B cell (primary cell): ENCODE results near the gene HPDL. TPM values are rescaled to one million over a fixed set of nuclear protein-coding genes. Genes with fewer than 3 reads are reported as not detected.

Experiments
- ATAC-seq: fragments of 200-7000 bp; cut with Tn5 transposase; one replicate; pipeline ENCODE4 v1.10.0; 2021; ENCODE audit warnings: low read depth, mild to moderate bottlenecking, moderate number of reproducible peaks, moderate library complexity
- CTCF ChIA-PET: fragments of 350-600 bp; sonication (Branson Sonifier 250); formaldehyde crosslinking; loops from one replicate; lab custom pipeline; 2021; ENCODE audit warnings: antibody characterized with exemption, inconsistent platforms; lab: Charles Lee
- POLR2A ChIA-PET: fragments of 350-600 bp; sonication (Branson Sonifier 250); formaldehyde crosslinking; loops from one replicate; lab custom pipeline; 2021; ENCODE audit warnings: antibody characterized with exemption; lab: Charles Lee
- DNase-seq: peaks from one replicate; pipeline ENCODE4 v3.0.0; 2013
- H2AFZ ChIP-seq: 2 replicates; pipeline ENCODE4 v1.6.1; 2012; ENCODE audit warnings: mild to moderate bottlenecking, low read depth, low read length; ENCODE audit not compliant: insufficient read depth, poor library complexity, severe bottlenecking
- H3K27ac ChIP-seq, 2 donors: 1 replicate in 1 of 2; 2 replicates in 1 of 2; pipeline ENCODE4 v1.5.1; 2012 to 2013; ENCODE audit warnings: low read length in 2 of 2, mild to moderate bottlenecking in 2 of 2, moderate library complexity in 1 of 2
- H3K27me3 ChIP-seq, 4 experiments: fragments of 200-600 bp in 1 of 4; sonication (generic) in 1 of 4; replicated peaks in 1 of 4; 1 replicate in 2 of 4; 2 replicates in 2 of 4; pipeline versions ENCODE4 v1.6.1 to v1.7.0; 2013 to 2016; ENCODE audit warnings: low read length in 3 of 4, mild to moderate bottlenecking in 2 of 4, mixed read lengths in 1 of 4, moderate library complexity in 1 of 4; ENCODE audit not compliant: insufficient read depth in 4 of 4, control insufficient read depth in 3 of 4; ENCODE audit errors: control extremely low read depth in 1 of 4
- H3K36me3 ChIP-seq, 2 experiments: replicated peaks in 1 of 2; 1 replicate in 1 of 2; 2 replicates in 1 of 2; pipeline versions ENCODE4 v1.6.1 to v1.7.1; 2013; ENCODE audit warnings: low read length in 1 of 2; ENCODE audit not compliant: insufficient read depth in 2 of 2, control insufficient read depth in 1 of 2; ENCODE audit errors: control extremely low read depth in 1 of 2, extremely low read depth in 1 of 2
- H3K4me1 ChIP-seq, 2 donors: fragments of 200-600 bp in 1 of 2; sonication (generic) in 1 of 2; 1 replicate in 1 of 2; 2 replicates in 1 of 2; pipeline versions ENCODE4 v1.5.1 to v1.6.1; 2013 to 2017; ENCODE audit warnings: low read length in 2 of 2; ENCODE audit not compliant: control insufficient read depth in 2 of 2, insufficient read depth in 2 of 2
- H3K4me2 ChIP-seq: replicated peaks from 2 replicates; pipeline ENCODE3; 2012; ENCODE audit warnings: mild to moderate bottlenecking, low read depth, low read length; ENCODE audit not compliant: poor library complexity, severe bottlenecking
- H3K4me3 ChIP-seq, 5 experiments: fragments of 200-600 bp in 1 of 5; sonication (generic) in 1 of 5; 1 replicate in 3 of 5; 2 replicates in 2 of 5; pipeline versions ENCODE4 v1.5.1 to v1.7.0; 2011 to 2016; ENCODE audit warnings: low read length in 4 of 5, mild to moderate bottlenecking in 4 of 5, low read depth in 2 of 5, control low read depth in 1 of 5, moderate library complexity in 1 of 5; ENCODE audit not compliant: insufficient read depth in 1 of 5; ENCODE audit errors: control extremely low read depth in 1 of 5, extremely low read depth in 1 of 5
- H3K79me2 ChIP-seq: fragments of 200-600 bp; sonication (generic); one replicate; pipeline ENCODE4 v1.6.0; 2016; ENCODE audit warnings: low read length; ENCODE audit not compliant: control insufficient read depth, insufficient read depth
- H3K9ac ChIP-seq: fragments of 200-600 bp; sonication (generic); 2 replicates; pipeline ENCODE4 v1.6.1; 2017; ENCODE audit warnings: mild to moderate bottlenecking, low read length, moderate library complexity
- H3K9me3 ChIP-seq, 3 donors: one replicate each; pipeline versions ENCODE4 v1.6.1 to v1.7.1; 2013; ENCODE audit warnings: low read length in 2 of 3; ENCODE audit not compliant: control insufficient read depth in 2 of 3, insufficient read depth in 1 of 3; ENCODE audit errors: control extremely low read depth in 1 of 3
- H4K20me1 ChIP-seq: 2 replicates; pipeline ENCODE4 v1.6.0; 2012; ENCODE audit warnings: mild to moderate bottlenecking, low read length; ENCODE audit not compliant: insufficient read depth, control insufficient read depth, poor library complexity, severe bottlenecking
- H3K27ac Mint-ChIP-seq: one replicate; pipeline ENCODE4 v1.8.0; 2021; ENCODE audit warnings: mixed read lengths
- H3K27me3 Mint-ChIP-seq: one replicate; pipeline ENCODE4 v1.8.0; 2021; ENCODE audit warnings: mixed read lengths
- H3K4me1 Mint-ChIP-seq: one replicate; pipeline ENCODE4 v1.8.0; 2021; ENCODE audit warnings: mixed read lengths
- H3K4me3 Mint-ChIP-seq: one replicate; pipeline ENCODE4 v1.8.0; 2021; ENCODE audit warnings: mixed read lengths
- H3K9me3 Mint-ChIP-seq: one replicate; pipeline ENCODE4 v1.8.0; 2022; ENCODE audit warnings: mixed read lengths; ENCODE audit not compliant: insufficient read depth
- CTCF ChIP-seq: fragments of 200-600 bp; IDR thresholded peaks from one replicate; pipeline ENCODE4 v1.8.0; 2022; ENCODE audit warnings: antibody characterized with exemption, mild to moderate bottlenecking
- EZH2 ChIP-seq: IDR thresholded peaks from 2 replicates; pipeline ENCODE4 v1.6.1; 2012; ENCODE audit warnings: borderline replicate concordance, low read depth, mild to moderate bottlenecking, moderate library complexity, low read length; ENCODE audit not compliant: insufficient read depth, poor library complexity, severe bottlenecking
- WGBS: methylation state at CpG from one replicate; pipeline ENCODE4 v1.1.5; 2013; ENCODE audit warnings: missing lambda C conversion rate; ENCODE audit not compliant: insufficient coverage; 5-methylcytosine and 5-hydroxymethylcytosine counted together
- intact Hi-C: fragments of 100-400 bp; cut with micrococcal nuclease; formaldehyde crosslinking; loops from one replicate; pipeline ENCODE4 v1.10.0; 2022
- polyA plus RNA-seq: library from polyadenylated mRNA; depleted of rRNA; stranded (reverse); fragments of >200 nt; gene quantifications from 2 replicates; pipeline ENCODE4 v1.2.3, GENCODE V29; 2012
- total RNA-seq, 2 donors: library from RNA; stranded (reverse); fragments of 120-200 nt in 1 of 2; gene quantifications; 1 replicate in 1 of 2; 2 replicates in 1 of 2; pipeline versions ENCODE4 v1.2.3 to v1.2.4, GENCODE V29; 2013 to 2022

HPDL gene
- total and polyA plus RNA-seq, 2 donors (not counting 1 experiment from before 2014, with no cell fraction given), result 0.67 to 0.79 TPM

- ChIA-PET CTCF (interaction anchor here (0.6 to 5.4 kb wide), 18 partner anchors 9 to 609 kb away, joined by 3 to 74 read pairs (median 6); partner anchors contain the start of genes BEST4, CCDC163, HECTD3 and HPDL), POLR2A (interaction anchor here (0.5 to 3.2 kb wide), 24 partner anchors 9 to 666 kb away, joined by 3 to 76 read pairs (median 6); partner anchors contain the start of genes ARMH1, CCDC163, HECTD3 and HPDL)
- no peaks in the 10 kb centered on the region for H3K27me3 ChIP-seq
- H3K9me3 Mint-ChIP-seq, result no peaks in the 10 kb centered on the region
- peak within 1 kb of the TSS; percentile 100 for H3K27ac Mint-ChIP-seq
- TF ChIP-seq EZH2 (no peak), CTCF (no peak)
- peak within 1 kb of the TSS; percentile 96 for H3K9ac ChIP-seq
- H3K4me2 ChIP-seq, result peak within 1 kb of the TSS; percentile 70
- H3K4me1 ChIP-seq, result peaks cover 20 to 33% of the 10 kb centered on the region in 2 donors
- peak within 1 kb of the TSS; percentile 96 for H3K27ac ChIP-seq
- intact Hi-C loops, result loop anchor here (1.0 to 2.0 kb wide), 9 partner anchors 14 to 527 kb away; partner anchors contain the start of genes CCDC163, HPDL, MMACHC and NASP
- peaks cover 0 to 39% of the 10 kb centered on the region in 2 experiments for H3K36me3 ChIP-seq
- peaks cover 9% of the 10 kb centered on the region for H4K20me1 ChIP-seq
- H3K4me3 ChIP-seq, result peak within 1 kb of the TSS; percentile 83 to 97 (median 86)
- WGBS, result under 1% methylated on average over 69 of the region's 70 CpGs
- H3K27me3 Mint-ChIP-seq, result no peaks in the 10 kb centered on the region
- H3K79me2 ChIP-seq, result peaks cover 18% of the 10 kb centered on the region
- peak within 1 kb of the TSS; percentile 91 for H3K4me3 Mint-ChIP-seq
- no peaks in the 10 kb centered on the region for H3K9me3 ChIP-seq
- DNase-seq (peak; percentile 92), ATAC-seq (peak; percentile 88)
- peak within 1 kb of the TSS; percentile 87 for H2AFZ ChIP-seq
- peaks cover 38% of the 10 kb centered on the region for H3K4me1 Mint-ChIP-seq
These were observed 13.3 kb downstream of the HPDL start, which contains the start of the genes MUTYH and TOE1 for GRCh38 chr1:45339789-45340558. MUTYH (minus strand) TSS chr1:45340440; CDS start chr1:45334505, 5,935 bp downstream. TOE1 (plus strand) TSS chr1:45340170; CDS start chr1:45340253, 83 bp downstream.
